Prostate gland (tissue), 2 donors: ENCODE results near the gene PAQR4.

Source experiments
- POLR2A ChIP-seq: fragments of 450-650 bp; IDR thresholded peaks from one replicate; pipeline ENCODE4 v1.6.1; 2016; ENCODE audit warnings: antibody characterized with exemption, mild to moderate bottlenecking
- POLR2AphosphoS5 ChIP-seq: sonication (generic); formaldehyde crosslinking; IDR thresholded peaks from one replicate; pipeline ENCODE4 v1.6.1; 2017; ENCODE audit warnings: antibody characterized with exemption
- TF ChIP-seq, protein P1 (sequence below), 4 experiments: fragments of 200-600 bp in 2 of 4; fragments of 450-650 bp in 2 of 4; sonication (generic) in 2 of 4; IDR thresholded peaks; 1 replicate in 3 of 4; 2 replicates in 1 of 4; pipeline ENCODE4 v1.5.1; 2016 to 2019; ENCODE audit warnings: antibody characterized with exemption in 4 of 4, mild to moderate bottlenecking in 2 of 4, moderate library complexity in 2 of 4

DNA sequence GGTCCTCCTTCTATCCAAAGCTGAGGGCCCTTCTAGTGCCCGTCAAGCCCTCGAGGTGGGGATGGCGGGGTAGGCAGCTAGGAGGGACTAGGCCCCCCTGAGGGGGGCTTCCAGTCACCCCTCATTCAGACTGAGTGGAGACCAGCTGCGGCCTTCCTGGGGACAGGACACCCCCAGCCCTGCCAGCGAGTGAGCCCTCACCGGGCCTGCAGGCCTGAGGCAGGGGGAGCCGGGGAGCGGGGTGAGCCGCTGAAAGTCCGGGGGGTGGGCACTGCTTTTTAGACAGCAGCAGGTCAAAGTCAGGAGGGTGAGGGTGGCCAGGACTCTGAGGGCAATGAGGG is 13.7 kb upstream of the PAQR4 start:
- TF ChIP-seq, protein P1, sequence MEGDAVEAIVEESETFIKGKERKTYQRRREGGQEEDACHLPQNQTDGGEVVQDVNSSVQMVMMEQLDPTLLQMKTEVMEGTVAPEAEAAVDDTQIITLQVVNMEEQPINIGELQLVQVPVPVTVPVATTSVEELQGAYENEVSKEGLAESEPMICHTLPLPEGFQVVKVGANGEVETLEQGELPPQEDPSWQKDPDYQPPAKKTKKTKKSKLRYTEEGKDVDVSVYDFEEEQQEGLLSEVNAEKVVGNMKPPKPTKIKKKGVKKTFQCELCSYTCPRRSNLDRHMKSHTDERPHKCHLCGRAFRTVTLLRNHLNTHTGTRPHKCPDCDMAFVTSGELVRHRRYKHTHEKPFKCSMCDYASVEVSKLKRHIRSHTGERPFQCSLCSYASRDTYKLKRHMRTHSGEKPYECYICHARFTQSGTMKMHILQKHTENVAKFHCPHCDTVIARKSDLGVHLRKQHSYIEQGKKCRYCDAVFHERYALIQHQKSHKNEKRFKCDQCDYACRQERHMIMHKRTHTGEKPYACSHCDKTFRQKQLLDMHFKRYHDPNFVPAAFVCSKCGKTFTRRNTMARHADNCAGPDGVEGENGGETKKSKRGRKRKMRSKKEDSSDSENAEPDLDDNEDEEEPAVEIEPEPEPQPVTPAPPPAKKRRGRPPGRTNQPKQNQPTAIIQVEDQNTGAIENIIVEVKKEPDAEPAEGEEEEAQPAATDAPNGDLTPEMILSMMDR (IDR thresholded peaks at IDR 0.05), result no peak
- TF ChIP-seq POLR2A (no peak), POLR2AphosphoS5 (no peak)
